ENCODE data around the gene CAVIN4.

Gene CAVIN4

GRCh38 chr9:100580257-100580656 is 2.4 kb downstream of the CAVIN4 start:
- TF ChIP-seq, protein P1, sequence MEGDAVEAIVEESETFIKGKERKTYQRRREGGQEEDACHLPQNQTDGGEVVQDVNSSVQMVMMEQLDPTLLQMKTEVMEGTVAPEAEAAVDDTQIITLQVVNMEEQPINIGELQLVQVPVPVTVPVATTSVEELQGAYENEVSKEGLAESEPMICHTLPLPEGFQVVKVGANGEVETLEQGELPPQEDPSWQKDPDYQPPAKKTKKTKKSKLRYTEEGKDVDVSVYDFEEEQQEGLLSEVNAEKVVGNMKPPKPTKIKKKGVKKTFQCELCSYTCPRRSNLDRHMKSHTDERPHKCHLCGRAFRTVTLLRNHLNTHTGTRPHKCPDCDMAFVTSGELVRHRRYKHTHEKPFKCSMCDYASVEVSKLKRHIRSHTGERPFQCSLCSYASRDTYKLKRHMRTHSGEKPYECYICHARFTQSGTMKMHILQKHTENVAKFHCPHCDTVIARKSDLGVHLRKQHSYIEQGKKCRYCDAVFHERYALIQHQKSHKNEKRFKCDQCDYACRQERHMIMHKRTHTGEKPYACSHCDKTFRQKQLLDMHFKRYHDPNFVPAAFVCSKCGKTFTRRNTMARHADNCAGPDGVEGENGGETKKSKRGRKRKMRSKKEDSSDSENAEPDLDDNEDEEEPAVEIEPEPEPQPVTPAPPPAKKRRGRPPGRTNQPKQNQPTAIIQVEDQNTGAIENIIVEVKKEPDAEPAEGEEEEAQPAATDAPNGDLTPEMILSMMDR (IDR thresholded peaks at IDR 0.05; ENCODE audit: low read depth, low read length, missing control alignments), result no peak
- H3K4me3 ChIP-seq (replicated peaks; ENCODE audit: low read depth, low read length), result no peak overlapping the region
- no peak for DNase-seq (ENCODE audit: extremely low read depth, low read depth)

- TF ChIP-seq, protein P1 (IDR thresholded peaks at IDR 0.05; ENCODE audit: low read depth, low read length, missing control alignments), result no peak
- no peak for DNase-seq (ENCODE audit: extremely low read depth, low read depth)
- no peak overlapping the region for H3K4me3 ChIP-seq (replicated peaks; ENCODE audit: low read depth, low read length)
Measured at GRCh38 chr9:100581081-100581480, 3.2 kb downstream of the CAVIN4 start.

DNA sequence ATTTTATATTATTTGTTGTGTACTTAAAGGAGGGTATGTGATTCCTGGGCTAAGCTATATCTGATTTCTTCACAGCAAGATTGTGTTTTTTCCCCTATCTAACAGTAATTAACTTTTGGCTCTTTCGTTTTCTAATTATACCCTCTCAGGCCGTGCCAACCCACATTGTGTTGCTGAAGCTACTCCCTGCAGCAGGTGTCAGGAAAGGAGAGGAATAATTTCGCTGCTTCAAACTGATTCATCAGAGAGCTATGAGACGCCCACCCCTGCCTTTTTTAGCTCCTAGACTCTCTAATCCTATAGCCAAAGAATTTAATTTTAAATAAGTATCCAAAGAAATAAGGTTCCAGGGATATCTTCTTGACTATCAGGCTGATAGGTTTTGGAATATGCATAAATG is 3.8 kb downstream of the CAVIN4 start:
- DNase-seq (ENCODE audit: extremely low read depth, low read depth), result no peak
- TF ChIP-seq, protein P1 (IDR thresholded peaks at IDR 0.05; ENCODE audit: low read depth, low read length, missing control alignments), result no peak
- no peak overlapping the region for H3K4me3 ChIP-seq (replicated peaks; ENCODE audit: low read depth, low read length)

GRCh38 chr9:100583014-100583802 is 5.3 kb downstream of the CAVIN4 start:
- TF ChIP-seq, protein P1 (IDR thresholded peaks at IDR 0.05; ENCODE audit: low read depth, low read length, missing control alignments), result no peak
- DNase-seq (ENCODE audit: extremely low read depth, low read depth), result no peak
- no peak overlapping the region for H3K4me3 ChIP-seq (replicated peaks; ENCODE audit: low read depth, low read length)

GRCh38 chr9:100584951-100585350 is 7.1 kb downstream of the CAVIN4 start:
- TF ChIP-seq, protein P1 (IDR thresholded peaks at IDR 0.05; ENCODE audit: low read depth, low read length, missing control alignments), result no peak
- no peak overlapping the region for H3K4me3 ChIP-seq (replicated peaks; ENCODE audit: low read depth, low read length)
- DNase-seq (ENCODE audit: extremely low read depth, low read depth), result no peak

- TF ChIP-seq, protein P1 (IDR thresholded peaks at IDR 0.05; ENCODE audit: low read depth, low read length, missing control alignments), result no peak
Measured at GRCh38 chr9:100586093-100586492, 8.2 kb downstream of the CAVIN4 start.

More at GRCh38 chr9:100586093-100586492, 8.2 kb downstream of the CAVIN4 start:
- H3K4me3 ChIP-seq (replicated peaks; ENCODE audit: low read depth, low read length), result no peak overlapping the region
- no peak for DNase-seq (ENCODE audit: extremely low read depth, low read depth)

All from HFF-Myc (cell line).